HT-29 (cell line): ENCODE results near the gene HECA. TPM values are rescaled to one million over a fixed set of nuclear protein-coding genes. Genes with fewer than 3 reads are reported as not detected.

Source experiments
- DNase-seq: peaks from one replicate; pipeline ENCODE4 v3.0.0-alpha.2; 2015; ENCODE audit warnings: low spot score
- total RNA-seq: library from RNA; depleted of rRNA; stranded (reverse); fragments of >200 nt; shearing (Covaris generic); gene quantifications from 2 replicates; pipeline ENCODE4 v1.2.3, GENCODE V29; 2014

The HECA gene
- total RNA-seq, 1 experiment from 2014 or later, result 9.3 TPM

DNA sequence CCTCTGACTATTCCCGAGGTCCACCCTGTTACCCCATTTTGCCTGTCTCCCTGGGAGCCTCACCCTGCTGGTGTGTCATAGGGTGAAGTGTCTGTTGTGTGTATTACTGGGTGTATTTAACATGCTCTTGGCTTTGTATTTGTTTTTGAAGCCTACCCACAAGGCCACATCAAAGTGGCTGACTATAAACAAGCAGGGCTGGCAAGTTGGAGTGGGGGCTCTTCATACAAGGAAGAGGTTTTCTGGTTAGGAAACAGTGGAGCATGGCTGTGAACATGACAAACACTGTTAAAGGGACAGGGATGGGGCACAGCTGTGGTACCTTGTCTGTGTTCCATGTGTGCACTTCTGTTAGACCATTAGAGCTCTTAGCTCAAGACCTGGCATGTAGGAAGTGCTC lies 26.3 kb downstream of the HECA start:
- DNase-seq, result peak; percentile 45

DNA sequence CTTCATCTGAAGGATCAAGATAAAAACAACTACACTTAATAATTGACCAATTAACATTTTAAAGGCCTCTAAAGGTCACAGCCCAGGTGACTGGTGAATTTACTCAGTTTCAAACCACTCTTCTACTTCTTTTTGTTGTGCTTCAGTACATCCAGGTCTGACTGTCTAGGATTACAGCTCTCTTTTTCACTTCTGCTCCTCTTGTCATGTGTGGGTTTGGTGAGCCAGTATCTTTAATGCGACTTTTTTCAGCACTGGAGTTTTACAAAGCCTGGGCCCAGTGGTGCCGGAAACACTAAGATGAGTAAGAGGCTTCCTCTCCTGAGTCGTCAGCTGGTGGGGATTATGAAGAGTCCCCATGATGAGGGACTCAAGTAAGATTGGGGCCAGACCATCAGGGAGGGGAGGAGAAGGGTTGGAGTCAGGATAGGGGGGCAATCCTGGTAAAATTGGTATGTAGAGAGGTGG lies 27.0 kb downstream of the HECA start:
- DNase-seq, result no peak

DNA sequence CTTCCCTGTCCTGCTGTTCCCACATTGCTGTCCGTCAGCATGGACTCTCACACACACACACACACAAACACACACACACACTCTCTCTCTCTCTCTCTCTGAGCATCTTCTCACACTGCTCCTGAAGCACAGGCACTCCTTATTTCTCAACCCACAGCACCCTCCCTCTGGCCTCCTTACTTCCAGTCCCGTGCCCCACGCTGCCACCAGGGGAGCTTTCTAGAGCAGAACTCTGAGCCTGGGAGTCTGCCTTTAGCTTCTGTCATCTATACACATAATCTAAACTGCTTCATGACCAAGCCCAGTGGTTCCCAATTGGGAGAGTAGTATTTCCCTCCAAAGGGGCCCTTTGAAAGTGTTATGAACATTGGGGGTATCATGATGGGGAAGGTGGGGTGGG lies 29.1 kb downstream of the HECA start:
- no peak for DNase-seq

DNA sequence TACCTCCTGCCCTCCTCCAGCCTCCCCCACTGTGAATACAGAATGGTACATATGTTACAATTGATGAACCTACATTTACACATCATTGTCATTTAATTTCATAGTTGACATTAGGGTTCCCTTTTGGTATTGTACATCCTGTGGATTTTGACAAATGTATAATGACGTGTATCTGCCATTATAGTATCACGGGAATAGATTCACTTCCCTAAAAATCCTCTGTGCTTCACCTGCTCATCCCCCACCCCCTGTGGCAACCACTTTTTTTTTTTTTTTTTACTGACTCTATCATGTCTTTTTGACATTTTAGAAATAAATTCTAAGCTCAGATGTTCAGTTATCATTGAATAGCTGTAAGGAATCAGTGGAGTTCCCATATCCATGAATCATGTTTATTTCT lies 30.4 kb downstream of the HECA start:
- no peak for DNase-seq

DNA sequence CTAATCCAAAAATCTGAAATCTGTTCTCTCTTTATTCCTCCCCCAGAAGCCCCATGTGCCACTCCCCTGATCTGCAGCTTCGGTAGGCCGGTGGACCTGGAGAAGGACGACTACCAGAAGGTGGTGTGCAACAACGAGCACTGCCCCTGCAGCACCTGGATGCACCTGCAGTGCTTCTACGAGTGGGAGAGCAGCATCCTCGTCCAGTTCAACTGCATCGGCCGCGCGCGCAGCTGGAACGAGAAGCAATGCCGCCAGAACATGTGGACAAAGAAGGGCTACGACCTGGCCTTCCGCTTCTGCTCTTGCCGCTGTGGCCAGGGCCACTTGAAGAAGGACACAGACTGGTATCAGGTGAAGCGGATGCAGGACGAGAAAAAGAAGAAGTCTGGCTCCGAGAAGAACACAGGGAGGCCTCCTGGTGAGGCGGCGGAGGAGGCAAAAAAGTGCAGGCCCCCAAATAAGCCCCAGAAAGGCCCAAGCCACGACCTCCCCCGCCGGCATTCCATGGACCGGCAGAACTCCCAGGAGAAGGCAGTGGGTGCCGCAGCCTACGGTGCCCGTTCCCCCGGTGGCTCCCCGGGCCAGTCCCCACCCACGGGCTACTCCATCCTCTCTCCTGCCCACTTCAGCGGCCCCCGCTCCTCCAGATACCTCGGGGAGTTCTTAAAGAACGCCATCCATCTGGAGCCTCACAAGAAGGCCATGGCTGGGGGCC lies 31.5 kb downstream of the HECA start:
- DNase-seq, result no peak

DNA sequence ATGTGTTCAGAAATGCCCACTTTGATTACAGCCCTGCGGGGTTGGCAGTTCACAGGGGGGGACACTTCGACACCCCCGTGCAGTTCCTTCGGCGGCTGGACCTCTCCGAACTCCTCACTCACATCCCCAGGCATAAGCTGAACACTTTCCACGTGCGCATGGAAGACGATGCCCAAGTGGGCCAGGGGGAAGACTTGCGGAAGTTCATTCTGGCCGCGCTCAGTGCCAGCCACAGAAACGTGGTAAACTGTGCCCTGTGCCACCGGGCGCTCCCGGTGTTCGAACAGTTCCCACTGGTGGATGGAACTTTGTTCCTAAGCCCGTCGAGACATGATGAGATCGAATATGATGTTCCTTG lies 32.1 kb downstream of the HECA start:
- DNase-seq, result no peak

DNA sequence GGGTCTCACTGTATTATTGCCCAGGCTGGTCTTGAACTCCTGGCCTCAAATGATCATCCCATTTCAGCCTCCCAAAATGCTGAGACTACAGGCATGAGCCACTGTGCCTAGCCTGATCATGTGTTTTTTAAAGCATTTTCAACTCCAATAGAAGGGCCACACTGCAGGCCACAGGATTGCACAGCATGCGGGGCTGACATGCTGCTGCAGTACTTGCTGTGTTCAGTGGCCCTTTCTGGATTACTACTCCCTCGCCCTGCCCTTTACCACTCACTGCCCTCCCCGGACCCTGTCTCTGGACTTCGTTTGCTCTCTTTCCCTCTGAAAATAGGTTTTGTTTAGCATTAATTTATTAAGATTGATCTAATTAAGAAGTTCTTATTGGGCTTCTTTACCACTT lies 37.3 kb downstream of the HECA start:
- no peak for DNase-seq

DNA sequence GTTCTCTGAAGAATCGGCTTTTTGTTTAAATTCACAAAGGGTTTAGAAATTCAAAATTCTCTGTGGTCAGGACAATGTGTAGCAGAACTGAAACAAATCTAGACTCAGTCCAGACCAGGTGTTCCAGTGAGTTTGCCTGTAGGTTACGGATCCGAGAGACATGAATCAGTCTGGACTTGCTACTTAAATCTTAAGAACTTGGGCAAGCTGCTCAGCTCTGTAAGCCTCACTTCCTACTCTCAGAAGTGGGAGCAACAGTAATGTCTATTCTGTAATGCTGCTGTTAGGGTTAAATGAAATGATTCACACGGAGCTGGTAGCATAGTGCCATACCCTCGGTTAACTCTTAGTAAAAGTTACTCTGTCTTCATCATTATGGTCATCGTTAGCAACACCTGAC lies 37.7 kb downstream of the HECA start:
- no peak for DNase-seq

DNA sequence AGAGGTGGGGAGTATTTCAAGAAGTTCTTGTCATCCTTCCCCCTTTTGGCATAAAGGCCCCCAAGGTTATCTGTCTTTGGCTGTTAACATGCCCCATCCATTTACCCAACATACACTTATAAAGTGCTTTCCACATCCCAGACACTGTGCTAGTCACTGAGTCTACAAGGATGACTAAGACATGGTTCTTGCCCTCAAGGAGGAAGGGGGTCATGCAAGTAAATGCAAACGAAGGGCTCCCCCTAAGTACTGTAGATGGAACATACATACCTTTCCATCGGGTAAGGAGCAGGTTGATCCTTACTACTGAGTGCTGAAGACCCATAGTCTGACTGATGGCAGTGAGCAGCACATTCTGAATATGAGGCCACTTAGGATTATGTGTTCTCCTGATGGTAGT lies 38.3 kb downstream of the HECA start:
- DNase-seq, result no peak

DNA sequence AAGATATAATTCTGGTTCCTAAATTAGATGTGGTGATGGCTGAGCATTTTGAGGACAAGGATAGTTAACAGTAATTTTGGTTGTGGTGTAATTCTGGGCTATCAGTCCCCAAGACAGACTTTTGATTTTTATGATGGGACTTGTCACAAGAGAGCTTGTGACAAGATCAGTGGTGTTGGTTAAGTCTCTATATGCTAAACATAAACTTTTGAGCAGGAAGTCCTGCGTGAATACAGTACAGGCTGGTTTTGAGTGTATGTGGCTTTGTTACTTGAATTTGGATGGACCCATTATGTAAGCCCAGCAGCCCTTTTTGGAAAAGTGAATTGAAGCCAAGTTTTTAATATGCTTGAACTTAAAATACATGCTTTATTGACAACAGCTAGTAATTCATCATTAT lies 38.9 kb downstream of the HECA start:
- no peak for DNase-seq

DNA sequence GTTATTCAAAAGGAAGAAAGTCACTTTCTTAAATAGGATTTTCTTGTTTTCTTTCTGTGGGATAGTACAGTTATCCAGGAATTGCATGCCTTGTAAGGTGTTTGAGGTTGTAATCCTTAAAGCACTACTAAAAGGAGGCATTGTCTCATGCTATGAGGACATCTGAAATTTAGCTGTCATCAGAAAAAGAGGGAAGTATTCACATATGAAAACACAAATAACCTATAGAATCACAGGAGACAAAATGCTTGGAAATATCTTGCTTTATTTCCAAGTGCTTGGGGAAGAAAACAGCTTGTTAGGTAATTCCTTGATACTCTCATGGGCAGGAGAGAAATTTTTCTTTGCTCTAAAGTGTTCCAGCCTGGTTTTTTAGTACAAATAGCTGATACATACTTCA lies 40.1 kb downstream of the HECA start:
- DNase-seq, result no peak

DNA sequence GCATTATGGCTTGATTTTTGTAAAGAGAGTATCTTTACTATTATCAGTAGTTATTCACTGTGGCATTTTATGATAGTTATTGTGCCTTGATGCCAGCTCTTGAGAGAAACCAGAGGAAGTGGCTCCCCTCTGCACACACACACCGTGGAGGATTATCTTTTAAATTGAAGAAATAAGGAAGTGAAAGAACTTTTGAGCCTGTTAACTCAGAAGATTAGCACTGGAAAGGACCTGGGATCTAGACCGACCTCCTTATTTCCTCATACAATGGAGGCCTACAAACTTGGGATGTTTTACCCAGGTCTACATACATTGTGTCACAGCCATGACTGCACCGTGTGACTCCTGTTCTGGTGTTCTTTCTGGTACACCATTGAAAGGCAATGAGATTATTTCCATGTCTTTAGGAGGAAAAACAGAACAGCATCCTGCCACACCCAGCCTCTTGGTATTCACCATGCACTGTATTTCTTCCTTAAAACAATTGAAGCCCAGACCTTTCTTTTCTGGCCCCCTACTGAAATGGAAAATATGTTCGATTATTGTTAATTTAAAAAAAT lies 40.6 kb downstream of the HECA start:
- no peak for DNase-seq

DNA sequence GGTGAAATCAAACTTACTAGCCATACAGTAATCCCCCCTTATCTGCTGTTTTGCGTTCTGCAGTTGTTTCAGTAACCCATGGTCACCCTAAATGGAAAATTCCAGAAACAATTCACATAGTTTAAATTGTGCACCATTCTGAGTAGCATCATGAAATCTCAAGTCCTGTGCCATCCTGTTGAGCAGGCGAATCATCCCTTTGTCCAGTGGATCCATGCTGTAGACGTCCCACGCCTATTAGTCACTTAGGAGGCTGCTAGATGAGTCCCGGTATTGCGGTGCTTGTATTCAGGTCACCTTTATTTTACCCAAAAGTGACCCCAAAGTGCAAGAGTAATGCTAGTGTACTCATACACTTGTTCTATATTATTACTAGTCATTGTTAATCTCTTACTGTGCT lies 46.4 kb downstream of the HECA start:
- DNase-seq, result no peak

DNA sequence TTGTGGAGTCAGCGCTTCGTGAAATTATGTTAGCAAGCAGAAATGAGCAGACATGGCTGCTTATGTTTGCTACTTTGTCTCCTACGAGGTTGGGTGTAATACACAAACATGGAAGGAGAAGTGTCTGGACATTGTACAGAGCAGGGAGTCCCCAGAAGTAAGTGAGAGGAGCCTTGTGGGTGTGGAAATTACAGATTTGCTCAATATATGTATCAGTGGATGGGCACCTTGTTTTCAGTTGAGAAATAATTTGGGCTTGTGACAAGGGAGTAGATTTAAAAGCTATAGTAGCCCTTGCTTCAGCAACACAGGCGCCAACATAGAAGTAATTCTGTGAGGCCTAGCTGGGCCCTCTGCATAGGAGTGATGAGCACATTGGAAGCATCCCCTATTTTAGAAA lies 49.2 kb downstream of the HECA start:
- DNase-seq, result no peak

DNA sequence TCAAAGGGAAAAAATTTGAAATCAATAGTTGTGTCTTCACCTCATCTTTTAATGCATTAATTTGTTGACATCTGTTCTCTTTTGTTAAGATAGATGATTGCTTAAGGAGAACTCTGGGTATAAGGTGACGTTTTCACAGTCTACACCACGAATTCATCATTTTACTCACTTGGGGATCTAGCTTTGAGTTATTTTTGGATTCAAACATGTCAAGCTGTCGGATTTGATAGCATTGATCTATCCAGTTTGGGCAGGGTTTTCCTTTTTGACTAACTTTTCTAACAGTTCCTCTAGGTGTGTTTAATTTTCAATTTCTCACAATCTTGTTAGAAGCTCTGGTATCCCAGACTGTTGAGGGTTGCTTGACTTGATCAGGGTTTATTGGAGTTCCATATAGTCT lies 49.6 kb downstream of the HECA start:
- no peak for DNase-seq

DNA sequence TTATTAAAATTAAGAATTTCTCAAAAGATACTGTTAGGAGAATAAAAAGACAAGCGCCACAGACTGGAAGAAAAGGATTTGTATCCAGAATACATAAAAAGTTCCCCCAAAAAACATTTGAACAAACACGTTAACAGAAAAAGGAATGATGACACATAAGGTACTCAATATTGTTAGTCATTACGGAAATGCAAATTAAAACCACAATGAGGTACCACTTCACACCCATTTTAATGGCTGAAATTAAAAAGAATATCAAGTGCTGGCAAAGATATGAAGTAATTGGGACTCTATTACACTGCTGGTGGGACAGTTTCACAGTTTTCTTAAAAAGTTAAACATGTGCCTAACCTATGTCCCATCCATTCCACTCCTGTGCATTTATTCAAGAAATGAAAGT lies 51.4 kb downstream of the HECA start:
- no peak for DNase-seq

DNA sequence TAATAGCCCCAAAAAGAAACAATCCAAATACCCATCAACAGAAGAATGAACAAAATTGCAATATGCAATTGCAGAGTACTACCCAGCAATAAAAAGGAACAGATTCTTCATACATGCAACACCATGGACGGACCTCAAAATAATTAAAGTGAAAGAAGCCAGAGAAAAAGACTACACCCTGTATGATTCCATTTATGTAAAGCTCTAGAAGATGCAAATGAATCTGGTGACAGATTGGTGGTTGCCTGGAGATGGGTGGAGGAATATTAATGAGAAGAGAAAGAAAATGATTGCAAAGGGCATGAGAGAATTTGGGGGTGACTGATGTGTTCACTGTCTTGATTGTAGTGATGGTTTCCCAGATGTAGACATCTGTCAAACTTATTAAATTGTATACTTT lies 51.8 kb downstream of the HECA start:
- DNase-seq, result no peak

DNA sequence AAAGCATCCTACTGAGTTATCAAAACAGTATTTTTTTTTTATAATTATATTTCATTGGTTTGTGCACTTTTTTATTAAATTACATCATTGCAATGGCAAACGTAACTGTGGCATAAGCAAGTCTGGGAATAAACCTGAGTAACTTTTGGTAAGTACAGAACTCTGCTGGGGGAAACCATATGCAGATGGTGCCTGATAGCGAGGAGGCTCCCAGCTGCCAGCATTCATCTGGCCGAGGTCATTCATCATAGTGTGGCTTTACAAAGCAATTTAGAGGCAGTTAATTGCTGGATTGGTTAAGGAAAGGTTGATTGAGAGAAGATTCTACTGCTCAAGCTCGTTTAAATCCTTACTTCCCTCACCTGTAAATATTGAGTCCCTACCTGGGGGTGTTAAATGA lies 52.6 kb downstream of the HECA start:
- DNase-seq, result no peak

DNA sequence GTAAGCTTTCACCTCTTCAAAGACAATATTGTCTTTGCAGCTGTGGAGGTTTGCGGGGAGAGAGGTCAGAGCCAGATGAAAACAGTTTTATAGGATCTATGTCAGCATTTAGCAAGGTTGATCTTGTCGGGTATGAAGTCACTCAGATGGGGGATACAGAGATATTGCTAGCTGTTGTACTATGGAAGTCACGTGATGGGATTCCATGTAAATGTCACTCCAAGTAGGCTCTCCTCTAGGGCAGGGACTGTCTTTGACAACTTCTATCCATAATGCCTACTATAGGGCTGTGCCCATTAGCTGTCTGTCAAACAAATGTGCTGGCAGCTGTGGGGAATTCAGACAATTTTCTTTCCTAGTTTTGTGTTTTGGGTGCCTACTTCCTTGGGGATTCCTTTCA lies 54.8 kb downstream of the HECA start:
- DNase-seq, result no peak

DNA sequence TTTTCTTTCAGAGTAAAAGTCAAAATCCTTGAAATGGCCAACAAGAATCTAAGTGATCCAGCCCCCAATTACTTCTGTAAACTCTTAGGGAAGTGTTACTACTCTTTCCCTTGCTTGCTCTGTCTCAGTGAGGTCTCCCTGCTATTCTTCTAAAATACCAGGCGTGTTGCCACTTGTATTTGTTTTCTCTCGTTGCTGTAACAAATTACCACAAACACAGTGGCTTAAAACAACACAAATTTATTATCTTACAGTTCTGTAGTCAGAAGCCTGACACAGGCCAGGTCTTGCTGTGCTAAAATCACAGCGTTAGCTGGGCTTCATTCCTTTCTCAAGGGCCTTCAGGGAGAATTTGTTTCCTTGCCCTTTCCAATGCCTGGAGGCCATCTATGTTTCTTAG lies 59.9 kb downstream of the HECA start:
- no peak for DNase-seq

DNA sequence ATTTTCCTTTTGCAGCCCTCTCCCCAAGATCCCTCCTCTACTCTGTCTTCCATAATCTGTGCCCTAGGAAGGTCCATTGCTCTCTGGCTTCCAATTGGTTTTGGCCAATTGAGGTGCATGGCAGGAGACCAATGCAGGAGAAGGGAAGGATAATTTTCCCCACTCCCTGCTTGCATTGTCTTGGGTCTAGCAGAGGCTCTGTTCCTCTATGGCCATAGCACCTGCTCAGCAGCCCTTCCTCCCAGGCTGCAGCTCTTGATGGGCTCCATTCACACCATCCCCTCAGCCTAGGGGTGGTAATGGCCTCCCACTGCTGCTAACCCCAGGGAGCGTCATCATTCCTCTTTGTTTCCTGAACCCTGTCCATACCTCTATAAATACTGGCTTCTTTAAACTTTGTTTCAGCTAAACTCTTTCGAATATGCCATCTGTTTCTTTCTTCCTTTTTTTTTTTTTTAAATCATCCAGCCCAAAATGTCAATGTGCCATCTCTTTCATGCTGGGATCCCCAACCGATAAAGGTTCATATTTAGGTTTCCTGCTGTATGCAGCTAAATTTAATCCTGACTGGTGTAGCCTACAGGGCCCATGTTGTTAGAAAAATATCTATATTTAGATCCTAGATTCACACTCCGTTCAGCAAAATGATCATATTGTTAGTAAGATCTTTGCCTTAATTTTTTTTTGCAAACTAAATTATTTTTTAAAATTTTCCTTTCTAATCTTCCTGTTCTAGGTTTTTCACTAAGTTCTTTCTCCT lies 63.8 kb downstream of the HECA start:
- no peak for DNase-seq

DNA sequence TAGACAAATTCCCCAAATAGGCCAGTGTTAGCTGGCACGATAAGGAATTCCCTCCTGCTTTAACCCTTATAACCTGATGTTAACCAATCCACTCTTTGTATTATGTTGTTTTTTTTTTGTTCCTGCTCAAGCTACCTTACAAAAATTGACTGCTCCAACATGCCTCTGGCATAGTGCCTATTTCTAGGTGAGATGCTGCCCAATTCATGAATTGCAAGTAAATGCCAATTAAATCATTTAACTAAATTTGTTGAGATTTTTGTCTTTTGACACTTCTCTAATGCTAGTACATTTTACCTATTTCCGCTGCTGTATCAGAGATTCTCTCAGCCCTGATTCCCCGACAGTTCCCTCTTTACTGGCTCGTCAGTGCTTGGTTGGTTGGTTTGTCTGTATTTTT lies 66.5 kb downstream of the HECA start:
- DNase-seq, result no peak

DNA sequence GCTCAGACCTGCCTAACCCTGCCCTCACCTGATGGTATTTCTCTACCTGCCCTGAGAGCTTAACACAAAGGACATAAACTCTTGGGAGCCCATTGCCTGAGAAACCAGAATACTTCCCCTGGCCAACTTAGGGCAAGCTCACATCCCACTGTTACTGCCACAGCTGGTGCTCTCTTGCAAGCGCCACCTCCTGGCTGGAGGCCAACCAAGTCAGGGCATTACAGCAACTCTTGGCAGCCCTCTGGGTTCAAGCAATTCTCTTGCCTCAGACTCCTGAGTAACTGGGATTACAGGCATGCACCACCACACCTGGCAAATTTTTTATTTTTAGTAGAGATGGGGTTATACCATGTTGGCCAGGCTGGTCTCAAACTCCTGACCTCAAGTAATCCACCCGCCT lies 70.1 kb downstream of the HECA start:
- peak; percentile 2 for DNase-seq
